ENCODE results near the gene SMARCD3.
A peak's percentile ranks its signal among the peaks of the same experiment; 100 is the strongest.

SMARCD3 gene

GRCh38 chr7:151272877-151273276 is 24.4 kb upstream of the SMARCD3 start:
- no peak for DNase-seq

GRCh38 chr7:151272405-151272804 is 23.9 kb upstream of the SMARCD3 start:
- DNase-seq: no peak

- DNase-seq: no peak
Observed at GRCh38 chr7:151271699-151272355, 23.3 kb upstream of the SMARCD3 start.

- no peak for DNase-seq
Observed at GRCh38 chr7:151269511-151269910, 21.0 kb upstream of the SMARCD3 start.

GRCh38 chr7:151265351-151265931 is 16.9 kb upstream of the SMARCD3 start:
- DNase-seq: no peak

- DNase-seq: no peak
Observed at GRCh38 chr7:151264615-151265014, 16.1 kb upstream of the SMARCD3 start.

- no peak for DNase-seq
Observed at GRCh38 chr7:151261529-151261928, 13.0 kb upstream of the SMARCD3 start.

- no peak for DNase-seq
Observed at GRCh38 chr7:151260883-151261282, 12.4 kb upstream of the SMARCD3 start.

- no peak for DNase-seq
Observed at GRCh38 chr7:151260471-151260870, 12.0 kb upstream of the SMARCD3 start.

GRCh38 chr7:151257990-151258389 is 9.5 kb upstream of the SMARCD3 start:
- no peak for DNase-seq

GRCh38 chr7:151256410-151257045 is 8.0 kb upstream of the SMARCD3 start:
- DNase-seq: peak in 3 of 56 donors; percentile 3 to 30 (median 8)

- DNase-seq: no peak
Observed at GRCh38 chr7:151255390-151255789, 6.9 kb upstream of the SMARCD3 start.

GRCh38 chr7:151254851-151255250 is 6.4 kb upstream of the SMARCD3 start:
- DNase-seq: no peak

- DNase-seq: no peak
Observed at GRCh38 chr7:151254316-151254715, 5.8 kb upstream of the SMARCD3 start.

GRCh38 chr7:151252961-151253711 is 4.6 kb upstream of the SMARCD3 start:
- no peak for DNase-seq

GRCh38 chr7:151252561-151252835 is 4.0 kb upstream of the SMARCD3 start:
- peak in 1 of 56 donors; percentile 43 for DNase-seq

GRCh38 chr7:151251689-151252560 is 3.4 kb upstream of the SMARCD3 start:
- DNase-seq: peak in 51 of 56 donors; percentile 26 to 91 (median 72)

GRCh38 chr7:151251328-151251688 is 2.8 kb upstream of the SMARCD3 start:
- peak in 13 of 56 donors; percentile 47 to 71 (median 59) for DNase-seq

- no peak for DNase-seq
Observed at GRCh38 chr7:151250181-151251132, 2.0 kb upstream of the SMARCD3 start.

- peak in 4 of 56 donors; percentile 22 to 62 (median 40) for DNase-seq
Observed at GRCh38 chr7:151249732-151250072, 1.2 kb upstream of the SMARCD3 start.
